Activated CD4-positive, alpha-beta T cell treated with anti-CD3 and anti-CD28 coated beads, Interleukin-2, amount 50 U/mL, for 1 hour (primary cell): ENCODE measurements around the gene CHCHD6.

Source experiments
- DNase-seq: peaks from one replicate; pipeline ENCODE4 v3.0.0-alpha.2; 2020

CHCHD6 gene

DNA sequence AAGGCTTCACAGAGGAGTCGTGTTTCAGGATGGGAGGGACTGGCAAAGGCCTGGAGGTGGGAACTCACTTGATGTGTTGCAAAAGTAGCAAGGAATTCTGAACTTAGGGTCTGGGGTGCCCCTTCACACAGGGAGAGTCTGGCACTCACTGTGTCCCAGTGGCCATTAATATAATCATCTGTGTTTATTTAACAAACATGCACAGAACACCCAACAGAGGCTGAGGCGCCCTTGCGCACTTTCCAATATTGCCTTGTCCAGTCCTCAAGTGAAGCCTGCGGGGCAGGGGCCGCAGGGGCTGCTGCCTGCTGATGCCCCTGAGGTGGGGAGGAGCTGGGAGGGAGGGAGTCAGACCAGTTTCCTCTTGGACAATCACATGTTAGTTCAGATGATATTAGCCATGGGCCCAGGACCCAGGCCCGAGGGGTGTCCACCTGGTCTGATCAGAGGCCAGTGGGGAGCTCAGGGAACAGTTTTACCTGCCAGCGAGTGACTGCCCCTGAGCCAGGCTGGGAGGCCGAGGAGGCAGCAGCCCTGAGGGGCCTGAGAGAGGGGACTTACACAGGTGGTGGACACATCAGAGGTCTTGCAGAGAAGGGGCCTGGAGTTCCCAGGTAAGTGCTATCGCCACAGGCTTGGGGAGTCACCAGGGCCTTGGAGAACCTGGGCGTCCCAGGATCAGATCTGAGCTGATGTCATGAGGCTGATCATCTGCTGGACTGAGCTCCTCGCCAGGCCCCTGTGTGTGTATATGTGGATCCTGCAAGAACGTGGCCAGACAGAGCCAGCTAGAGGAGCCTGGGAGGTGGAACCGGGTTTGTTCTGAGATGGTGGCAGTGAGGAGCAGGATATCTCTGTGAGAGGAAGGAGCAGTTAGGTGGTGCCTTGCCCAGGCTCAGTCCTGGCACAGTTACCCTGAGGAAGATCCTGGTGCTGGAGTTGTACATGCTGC, 35.3 kb upstream of the CHCHD6 start:
- no peak for DNase-seq

DNA sequence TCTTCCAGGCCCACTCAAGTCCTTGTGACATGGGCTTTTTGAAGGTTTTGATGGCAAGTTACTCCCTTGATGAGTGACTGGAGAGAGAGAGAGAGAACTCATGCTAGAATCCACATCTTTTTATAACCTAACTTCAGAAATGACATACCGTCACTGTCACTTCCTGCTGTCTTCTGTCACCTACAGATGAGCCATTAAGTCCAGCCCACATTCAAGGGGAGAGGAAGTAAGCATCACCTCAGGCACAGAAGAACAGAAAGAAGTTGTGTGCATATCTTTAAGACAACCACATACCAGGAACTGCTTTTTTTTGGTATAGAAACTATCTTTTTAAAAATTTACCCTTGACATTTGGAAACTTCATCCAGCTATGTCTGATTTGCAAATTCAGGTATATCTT, 32.5 kb upstream of the CHCHD6 start:
- no peak for DNase-seq

DNA sequence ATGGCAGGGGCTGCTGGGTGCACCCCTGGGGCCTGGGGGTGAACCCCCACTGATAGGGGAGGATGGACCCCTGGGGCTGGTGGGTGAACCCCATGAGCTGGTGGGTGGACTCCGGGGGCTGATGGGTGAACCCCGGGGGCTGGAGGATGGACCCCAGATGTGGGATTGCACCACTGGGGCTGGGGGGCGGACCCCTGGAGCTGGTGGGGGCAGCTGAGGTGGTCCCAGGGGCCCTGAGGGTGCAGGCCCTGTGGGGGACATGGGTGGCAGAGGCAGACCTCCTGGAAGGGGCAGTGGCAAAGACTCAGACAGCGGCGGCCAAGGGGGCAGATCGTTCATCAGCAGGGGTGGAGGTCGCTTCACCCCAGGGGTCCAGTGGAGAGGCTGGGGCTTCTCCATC, 31.7 kb upstream of the CHCHD6 start:
- no peak for DNase-seq

DNA sequence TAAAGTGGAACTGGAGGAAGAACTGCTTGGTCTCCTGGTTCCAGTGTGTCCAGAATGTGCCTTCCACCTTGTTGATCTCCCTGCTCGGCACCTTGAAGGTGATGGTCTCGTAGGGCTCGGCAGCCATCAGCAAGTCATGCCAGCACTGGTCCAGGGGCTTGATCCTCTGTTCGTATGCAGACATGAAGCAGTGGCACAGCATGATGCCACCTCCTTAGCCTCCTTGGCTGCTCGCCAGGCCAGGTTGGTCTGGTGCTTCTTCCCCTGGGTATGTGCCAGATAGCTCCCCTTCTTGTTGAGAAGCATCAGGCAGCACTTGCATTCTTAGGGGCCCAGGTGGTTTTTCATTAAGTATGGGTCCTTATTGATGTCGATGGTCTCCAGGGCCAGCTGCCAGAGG, 31.3 kb upstream of the CHCHD6 start:
- no peak for DNase-seq

DNA sequence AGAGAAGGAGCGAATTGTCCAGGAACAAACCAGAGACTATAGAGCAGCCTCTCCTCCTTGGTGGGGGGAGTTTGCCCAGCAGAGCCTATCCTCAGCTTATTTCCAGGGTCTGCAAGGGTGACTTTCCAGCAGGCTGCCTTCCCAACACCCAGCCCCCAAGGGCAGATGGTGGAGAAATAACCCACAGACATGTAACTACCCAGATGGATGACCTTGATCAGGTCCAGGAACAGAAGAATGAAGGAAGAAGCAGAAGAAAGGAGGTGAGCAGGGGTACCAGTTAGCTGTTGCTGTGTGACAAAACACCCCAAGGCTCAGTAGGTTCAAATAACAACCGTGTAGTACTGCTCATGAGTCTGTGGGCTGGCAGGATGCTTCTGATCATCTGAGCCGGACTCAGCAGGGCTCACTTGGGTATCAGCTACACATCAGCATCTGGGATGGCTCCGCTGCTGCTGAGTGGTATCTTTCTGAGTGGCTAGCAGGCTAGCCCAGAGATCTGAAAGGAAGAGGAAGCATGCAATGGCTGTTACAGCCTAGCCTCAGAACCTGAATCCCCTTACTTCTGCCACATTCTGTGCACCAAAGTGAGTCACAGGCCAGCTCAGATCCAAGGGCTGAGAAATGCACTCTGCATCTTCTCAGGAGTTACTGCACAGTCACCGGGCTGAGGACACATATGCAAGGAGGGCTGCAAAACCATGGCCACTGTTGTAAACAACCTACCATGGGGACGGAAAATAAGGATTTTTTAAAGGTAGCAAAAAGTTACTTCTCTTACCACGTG, 26.9 kb upstream of the CHCHD6 start:
- DNase-seq = no peak

DNA sequence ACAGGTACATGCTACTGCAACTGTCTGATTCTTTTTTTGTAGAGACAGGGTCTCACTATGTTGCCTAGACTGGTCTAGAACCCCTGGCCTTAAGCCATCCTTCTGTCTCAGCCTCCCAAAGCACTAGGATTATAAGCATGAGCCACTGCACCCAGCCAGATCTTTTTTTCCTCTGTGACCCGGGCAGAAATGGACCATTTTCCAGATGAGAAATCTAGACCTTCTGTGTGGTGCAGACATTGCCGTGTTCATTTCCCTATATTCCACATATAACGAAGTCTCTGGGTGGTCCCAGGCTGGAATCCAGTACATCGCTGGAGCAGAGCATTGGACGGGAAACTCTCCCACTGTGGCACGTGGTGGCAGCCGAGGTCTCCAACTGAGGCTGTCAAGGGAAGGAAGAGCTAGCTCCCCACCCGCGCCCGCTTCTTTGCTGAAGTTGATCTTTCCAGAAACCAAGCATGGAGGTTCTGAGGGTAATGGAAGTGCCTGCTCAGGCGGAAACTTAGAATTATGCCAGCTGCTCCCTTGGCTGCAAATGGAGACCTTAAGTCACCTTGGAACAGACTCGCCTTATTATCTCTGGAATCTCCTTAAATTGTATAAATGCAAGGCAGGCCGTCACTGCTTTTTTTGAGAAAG, 26.1 kb upstream of the CHCHD6 start:
- DNase-seq = no peak

DNA sequence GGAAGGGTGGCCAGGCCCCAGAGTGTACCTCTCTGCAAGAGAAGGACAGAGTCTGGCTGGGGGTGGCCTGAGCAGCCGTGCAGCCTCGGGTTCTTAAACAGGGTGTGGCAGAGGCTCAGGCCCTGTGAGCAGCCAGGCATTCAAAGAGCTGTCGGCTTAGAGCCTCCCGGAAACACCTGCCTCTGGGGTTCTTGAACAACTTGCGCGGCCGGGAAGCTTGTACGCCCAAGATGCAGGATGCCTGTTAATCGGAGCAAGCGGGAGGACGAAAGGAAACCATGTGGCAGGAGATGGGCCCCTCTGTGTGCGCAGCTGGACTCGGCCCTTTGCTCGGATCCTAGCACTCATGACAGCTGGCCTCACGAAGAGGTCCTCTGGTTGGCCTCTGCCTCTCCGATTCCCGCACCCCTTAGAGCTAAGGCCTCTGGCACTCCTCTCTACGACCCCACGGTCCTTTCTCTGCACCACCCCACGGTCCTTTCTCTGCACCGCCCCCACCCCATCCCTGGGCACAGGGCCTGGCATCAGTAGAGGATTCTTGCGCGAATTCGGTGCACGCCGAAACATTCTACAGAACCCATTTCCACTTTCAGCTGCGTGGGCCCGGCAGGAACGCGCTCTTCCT, 25.2 kb upstream of the CHCHD6 start:
- no peak for DNase-seq

DNA sequence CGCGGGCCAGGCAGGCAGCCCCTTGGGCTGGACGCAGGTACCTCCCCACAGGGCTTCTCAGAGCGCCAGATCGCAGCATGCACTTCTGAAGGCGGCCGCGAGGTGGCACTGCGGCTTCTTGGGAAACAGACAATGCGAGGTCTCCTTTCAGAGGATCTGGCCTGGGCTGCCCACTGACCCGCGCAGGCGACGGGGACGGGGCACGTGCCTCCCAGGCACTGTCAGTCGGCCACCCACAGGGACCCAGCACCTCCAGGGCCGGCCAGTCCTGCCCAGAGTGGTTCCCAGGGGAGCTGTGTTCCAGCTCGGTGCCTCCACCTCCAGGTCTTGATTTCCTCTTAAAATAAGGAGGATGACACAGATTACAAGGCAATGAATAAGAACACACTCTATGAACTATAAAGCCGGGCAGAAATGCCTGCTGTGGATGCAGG, 24.7 kb upstream of the CHCHD6 start:
- peak; percentile 77 for DNase-seq

DNA sequence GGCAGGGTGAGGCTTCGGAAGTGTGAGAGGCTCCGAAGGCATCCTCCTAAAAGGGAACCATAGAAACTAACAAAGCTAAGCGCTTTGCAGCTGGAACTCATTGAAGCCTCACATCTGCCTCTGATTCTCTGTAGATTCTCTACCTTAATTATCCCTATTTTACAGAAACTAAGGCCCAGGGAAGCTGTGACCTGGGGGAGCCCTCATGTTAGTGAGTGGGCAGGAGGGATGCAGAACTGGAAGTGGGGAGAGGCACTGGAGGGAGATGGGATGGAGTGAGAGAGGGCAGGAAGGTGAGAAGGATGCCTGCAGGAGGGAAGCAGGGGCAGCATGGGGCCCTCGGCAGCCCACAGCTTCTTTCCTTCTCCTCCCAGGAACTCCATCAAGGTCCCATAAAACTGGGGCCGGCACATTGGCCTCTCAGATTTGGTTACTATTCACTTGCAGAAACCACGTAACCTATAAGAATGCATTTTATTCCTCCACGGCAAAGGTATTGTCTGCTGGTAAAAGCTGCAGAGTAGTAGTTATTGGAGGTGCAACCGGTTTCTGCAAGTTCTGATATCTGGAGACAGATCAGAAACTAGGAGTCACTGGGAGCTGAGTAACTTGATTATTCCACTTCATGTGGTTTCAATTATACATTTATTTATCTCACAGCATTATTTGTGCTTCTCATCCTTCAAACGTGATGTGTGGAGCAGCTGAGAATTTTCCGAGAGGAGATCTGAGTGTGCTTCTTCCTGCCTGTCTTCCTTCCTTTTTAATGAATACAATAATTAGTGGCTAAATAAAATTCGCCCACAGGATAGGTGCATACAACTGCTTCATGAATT, 24.0 kb upstream of the CHCHD6 start:
- no peak for DNase-seq

DNA sequence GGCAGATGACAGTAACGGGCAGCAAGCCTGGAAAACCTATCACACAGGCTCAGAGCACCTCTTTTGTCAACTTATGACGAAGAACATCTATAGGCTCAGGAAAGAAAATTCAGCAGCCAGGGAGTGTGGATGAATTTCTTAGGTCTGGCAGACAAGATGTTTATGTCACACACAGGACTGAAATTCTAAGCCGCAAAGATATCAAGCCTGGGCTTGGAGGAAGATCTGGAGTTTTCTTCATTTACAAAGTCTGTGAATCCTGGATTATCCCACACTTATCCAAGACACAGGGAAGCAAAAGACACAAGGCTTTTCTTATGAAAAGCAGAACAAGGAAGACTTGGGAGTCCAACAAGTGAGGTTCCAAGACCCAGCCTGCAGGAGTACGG, 23.4 kb upstream of the CHCHD6 start:
- no peak for DNase-seq

DNA sequence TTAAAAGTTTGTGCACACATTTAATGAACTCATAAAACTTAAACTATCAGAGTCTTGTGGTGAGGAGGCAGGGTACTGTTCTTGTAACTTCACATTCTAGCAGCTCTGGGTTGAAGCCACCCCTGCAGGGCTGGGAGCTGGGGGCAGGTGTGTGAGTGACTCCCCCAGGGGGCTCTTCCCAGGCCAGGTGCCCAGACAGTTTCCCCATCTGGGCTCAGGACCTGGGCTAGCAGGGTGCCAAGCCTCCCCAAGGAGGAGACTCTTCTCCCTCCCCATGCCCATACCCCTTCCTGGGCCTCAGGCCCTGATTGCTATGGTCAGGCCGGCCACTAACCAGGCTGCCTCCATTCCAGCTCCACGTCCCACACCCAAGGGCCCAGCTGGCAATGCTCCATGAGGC, 22.0 kb upstream of the CHCHD6 start:
- no peak for DNase-seq

DNA sequence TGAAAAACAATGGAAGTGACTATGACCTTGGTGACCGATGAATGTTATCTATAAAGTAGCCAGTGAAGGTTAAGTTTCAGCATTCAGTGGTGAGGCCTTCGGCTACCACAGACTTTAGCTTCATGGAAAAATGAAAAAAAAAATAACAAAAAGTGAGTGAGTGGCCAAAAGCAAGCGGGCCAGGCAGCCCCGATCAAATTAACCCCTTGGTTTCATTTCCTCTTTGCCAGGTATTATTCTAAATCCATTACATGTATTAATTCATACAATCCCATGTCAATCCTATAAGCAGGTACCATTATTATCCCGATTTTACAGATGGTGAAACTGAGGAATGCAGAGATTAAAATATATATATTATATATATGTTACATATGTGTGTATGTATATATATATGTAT, 21.0 kb upstream of the CHCHD6 start:
- DNase-seq = no peak

DNA sequence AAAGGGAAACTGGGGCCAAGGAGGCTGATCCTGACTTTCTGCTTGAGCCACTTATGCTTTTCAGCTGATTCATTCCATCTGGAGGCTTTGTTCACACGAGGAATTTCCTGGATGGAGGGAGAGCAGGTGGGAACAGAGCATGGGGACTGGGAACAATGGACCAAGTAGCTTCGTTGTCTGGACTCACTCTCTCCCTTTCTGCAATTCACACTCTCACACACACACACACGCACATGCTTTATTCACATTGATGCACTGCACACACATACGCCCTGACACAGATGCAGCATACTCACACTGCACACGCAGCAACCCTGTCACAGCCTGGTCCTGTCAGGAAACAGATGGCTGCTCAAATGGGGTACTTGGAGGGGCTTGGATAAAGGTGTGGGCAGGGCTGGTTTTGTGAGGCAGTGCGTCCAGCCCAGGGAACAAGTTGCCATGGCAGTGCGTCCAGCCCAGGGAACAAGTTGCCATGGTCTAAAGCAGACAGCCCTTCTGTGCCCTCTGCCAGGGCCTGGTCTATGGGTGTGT, 19.8 kb upstream of the CHCHD6 start:
- DNase-seq = no peak

DNA sequence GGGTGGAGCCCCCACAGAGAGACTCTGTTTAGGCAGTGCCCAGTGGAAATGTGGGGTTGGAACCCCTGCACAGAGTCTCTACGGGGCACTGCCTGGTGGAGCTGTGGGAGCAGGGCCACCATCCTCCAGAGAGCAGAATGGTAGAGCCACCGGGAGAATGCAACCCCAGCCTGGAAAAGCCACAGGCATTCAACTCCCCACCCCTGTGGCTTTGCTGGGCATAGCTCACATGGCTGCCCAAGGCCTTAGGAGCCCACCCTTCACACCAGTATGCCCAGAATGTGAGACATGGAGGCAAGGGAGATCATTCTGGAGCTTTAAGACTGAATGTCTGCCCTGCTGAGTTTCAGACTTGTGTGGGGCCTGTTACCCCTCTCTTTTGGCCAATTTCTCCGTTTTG, 19.0 kb upstream of the CHCHD6 start:
- DNase-seq = no peak

DNA sequence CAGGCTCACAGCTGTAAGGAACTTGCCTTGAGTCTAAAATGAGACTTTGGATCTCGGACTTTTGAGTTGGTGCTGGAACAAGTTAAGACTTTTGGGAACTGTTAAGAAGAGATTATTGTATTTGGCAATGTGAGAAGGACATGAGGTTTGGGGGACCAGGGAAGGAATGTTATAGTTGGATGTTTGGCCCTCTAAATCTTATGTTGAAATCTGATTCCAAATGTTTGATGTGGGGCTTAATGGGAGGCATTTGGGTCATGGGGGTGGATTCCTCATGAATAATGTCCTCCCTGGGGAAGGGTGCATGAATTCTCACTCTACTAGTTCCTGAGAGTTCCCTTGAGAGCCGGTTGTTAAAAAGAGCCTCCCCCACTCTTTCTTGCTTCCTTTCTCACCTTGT, 18.5 kb upstream of the CHCHD6 start:
- DNase-seq = no peak

DNA sequence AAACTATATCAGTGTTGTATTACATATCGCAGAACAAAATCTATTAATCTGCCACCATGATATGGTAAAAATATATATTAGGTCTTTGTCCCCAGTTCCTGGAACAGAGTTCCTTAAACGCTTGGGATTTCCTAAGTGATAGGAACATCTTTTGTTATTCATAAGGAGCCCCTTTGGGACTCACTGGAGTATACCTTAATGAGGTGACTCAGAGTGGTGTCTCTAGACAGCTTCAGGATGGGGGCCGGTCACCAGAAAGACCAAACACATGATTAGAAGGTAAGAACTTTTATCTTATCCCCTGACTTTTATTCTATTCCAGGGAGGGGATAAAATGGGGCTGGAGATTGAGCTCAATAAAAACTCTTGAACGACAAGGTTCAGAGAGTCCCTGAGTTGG, 12.3 kb upstream of the CHCHD6 start:
- no peak for DNase-seq

DNA sequence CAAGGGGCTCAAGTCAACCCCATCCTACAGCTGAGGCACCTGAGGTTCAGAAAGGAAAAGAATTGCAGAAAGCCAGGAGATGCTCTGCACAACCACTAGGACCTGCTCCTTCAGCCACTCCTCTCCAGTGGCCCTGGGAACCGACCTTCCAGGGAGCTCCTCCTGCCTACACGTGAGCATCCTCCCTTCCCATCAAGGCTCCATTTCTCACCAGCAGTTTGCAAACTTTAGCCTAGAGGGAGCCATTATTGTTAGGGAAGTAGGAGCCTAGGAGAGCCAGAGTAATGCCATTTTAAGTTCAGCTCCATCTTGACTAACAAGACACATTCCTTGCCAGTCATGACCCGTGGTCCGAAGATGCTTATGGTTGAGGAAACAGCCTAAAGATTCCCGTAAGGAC, 11.2 kb upstream of the CHCHD6 start:
- no peak for DNase-seq

DNA sequence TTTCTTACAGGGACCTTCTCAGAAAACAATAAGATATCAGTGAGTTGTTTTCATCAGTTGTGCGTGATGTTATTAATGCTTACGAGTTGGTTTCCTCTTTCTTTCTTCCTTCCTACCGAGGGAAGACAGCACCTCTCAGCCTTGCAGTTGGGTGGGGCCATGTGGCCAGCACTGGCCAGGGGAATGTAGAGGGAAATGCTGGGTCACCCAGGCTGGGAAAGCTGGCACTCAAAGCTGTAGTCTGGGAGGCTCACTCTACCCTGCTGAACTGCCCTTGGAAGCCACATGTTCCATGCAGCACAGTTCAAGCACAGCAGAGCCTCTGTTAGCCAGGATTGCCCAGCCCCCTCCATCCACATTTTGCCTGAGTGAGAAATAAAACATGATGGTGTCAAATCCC, 10.1 kb upstream of the CHCHD6 start:
- no peak for DNase-seq

DNA sequence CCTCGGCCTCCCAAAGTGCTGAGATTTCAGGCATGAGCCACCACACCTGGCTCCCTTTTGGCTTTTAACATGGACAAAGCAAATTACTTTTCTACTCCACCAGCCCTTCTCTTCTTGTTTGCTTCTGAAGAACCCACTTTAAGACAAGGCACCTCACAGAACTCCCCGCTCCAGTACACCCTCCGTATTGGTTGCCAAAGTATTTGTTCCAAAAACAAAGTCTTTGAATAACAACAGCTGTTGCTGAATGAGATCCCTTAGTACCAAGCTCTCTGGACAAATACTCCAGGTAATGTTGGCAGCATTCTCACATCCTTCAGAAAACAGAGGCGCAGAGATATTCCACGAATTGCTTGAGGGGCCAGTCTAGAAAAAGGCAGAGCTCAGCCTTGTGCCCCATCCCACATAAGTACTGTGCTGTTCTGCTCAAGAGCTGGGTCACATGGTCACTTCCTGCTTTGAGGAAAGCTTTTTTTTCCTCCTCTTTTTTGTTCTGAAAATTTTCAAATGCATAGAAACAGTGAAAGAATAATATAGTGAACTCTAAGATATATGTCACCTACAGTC, 7.3 kb upstream of the CHCHD6 start:
- DNase-seq = no peak

DNA sequence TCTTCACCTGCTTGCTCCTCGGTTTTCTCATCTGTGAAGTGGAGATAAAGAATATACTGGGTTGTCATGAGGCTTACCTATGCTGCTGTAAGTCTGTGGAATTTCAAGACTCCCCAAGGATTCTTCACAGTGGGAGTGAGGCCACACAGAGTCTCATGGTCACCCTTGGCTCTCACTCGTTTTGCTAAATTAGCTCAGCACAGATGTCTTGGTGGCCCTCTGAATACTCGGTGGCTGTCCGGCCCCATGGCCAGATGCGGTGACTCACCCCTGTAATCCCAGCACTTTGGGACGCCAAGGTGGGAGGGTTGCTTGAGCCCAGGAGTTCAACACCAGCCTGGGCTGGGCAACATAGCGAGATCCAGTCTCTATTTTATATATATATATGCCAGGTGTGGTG, 5.0 kb upstream of the CHCHD6 start:
- DNase-seq = no peak

DNA sequence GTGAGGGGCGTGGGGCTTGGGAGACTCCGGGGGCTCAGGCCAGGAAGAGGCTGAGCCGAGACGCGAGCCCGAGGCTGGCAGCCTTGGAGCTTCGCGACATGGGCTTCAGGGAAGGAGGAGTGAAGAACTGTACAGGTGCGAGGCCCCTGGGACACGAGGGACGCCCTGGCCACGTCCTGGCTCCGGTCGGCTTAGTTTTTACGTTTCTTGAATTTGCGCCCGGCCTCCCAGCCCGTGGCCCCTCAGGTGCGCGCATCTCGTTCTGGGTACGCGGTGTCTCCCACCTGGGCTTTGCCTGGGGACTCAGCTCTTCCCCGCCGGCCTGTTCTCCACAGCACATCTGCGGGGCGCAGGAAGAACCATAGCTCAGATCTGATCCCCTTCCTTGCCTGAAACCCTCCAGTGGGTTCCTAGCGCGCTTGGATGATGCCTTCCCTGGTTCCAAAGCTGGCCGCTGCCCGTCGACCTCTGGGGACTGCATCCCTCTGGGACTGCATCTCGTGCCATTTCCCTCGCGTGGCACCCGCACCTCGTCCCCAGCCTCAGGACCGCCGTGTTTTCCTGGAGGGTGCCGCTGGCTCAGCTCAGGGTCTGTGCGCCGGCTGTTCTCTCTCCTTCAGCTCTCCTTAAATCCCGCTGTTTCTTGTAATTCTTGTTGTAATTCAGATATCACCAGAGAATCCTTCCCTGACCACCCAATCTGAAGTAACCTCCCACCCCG, 614 bp downstream of the CHCHD6 start:
- DNase-seq = no peak
